ENCODE results near the gene ACAP1.

DNA sequence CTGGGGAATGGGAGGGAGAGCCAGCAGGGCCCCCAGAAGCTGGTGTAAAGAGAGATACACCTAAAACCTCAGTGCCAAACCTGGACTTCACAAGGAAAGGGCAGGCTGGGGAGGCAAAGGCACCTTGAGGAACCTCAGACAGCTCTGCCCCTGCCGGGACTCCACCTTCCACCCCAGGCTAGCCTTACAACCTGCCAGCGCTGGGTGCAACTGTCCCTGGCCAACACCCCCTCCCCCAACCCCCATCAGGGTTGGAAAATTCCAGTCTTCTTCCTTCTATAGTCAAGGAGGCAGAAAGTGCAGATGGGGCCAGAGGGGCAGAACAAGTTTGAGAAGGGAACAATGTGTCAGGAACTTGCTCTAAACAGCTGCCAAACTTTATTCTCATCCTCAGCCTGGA is 44.1 kb upstream of the ACAP1 start:
- TF ChIP-seq, protein P1, sequence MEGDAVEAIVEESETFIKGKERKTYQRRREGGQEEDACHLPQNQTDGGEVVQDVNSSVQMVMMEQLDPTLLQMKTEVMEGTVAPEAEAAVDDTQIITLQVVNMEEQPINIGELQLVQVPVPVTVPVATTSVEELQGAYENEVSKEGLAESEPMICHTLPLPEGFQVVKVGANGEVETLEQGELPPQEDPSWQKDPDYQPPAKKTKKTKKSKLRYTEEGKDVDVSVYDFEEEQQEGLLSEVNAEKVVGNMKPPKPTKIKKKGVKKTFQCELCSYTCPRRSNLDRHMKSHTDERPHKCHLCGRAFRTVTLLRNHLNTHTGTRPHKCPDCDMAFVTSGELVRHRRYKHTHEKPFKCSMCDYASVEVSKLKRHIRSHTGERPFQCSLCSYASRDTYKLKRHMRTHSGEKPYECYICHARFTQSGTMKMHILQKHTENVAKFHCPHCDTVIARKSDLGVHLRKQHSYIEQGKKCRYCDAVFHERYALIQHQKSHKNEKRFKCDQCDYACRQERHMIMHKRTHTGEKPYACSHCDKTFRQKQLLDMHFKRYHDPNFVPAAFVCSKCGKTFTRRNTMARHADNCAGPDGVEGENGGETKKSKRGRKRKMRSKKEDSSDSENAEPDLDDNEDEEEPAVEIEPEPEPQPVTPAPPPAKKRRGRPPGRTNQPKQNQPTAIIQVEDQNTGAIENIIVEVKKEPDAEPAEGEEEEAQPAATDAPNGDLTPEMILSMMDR (conservative IDR thresholded peaks at IDR 0.05) = no peak
- no peak for TF ChIP-seq EZH2 (IDR thresholded peaks at IDR 0.05; ENCODE audit: low read depth)

Data from PC-9 (cell line).